CD4-positive, CD25-positive, alpha-beta regulatory T cell (primary cell): ENCODE results near the gene TOMT. TPM values are rescaled to one million over a fixed set of nuclear protein-coding genes. Genes with fewer than 3 reads are reported as not detected.

ENCODE experiments used
- ATAC-seq, 2 donors: fragments of 150-1000 bp; cut with Tn5 transposase; one replicate each; pipeline ENCODE4 v1.10.0; 2021; ENCODE audit warnings: low read depth in 2 of 2, moderate number of reproducible peaks in 2 of 2, moderate library complexity in 1 of 2
- DNase-seq, 3 donors: peaks; one replicate each; pipeline versions ENCODE4 v3.0.0 to v3.0.0-alpha.2; 2012 to 2022; ENCODE audit warnings: mixed read lengths in 1 of 3
- H3K27ac ChIP-seq: one replicate; pipeline ENCODE4 v1.7.0; 2013; ENCODE audit warnings: mild to moderate bottlenecking, low read length; ENCODE audit not compliant: insufficient read depth, poor library complexity, severe bottlenecking
- H3K27me3 ChIP-seq: one replicate; pipeline ENCODE4 v1.7.0; 2013; ENCODE audit warnings: low read length; ENCODE audit not compliant: control insufficient read depth, insufficient read depth
- H3K36me3 ChIP-seq: one replicate; pipeline ENCODE4 v1.7.0; 2013; ENCODE audit warnings: mild to moderate bottlenecking, low read length, moderate library complexity; ENCODE audit not compliant: control insufficient read depth, insufficient read depth
- H3K4me1 ChIP-seq: 2 replicates; pipeline ENCODE4 v1.7.0; 2013; ENCODE audit warnings: mild to moderate bottlenecking, low read length; ENCODE audit not compliant: insufficient read depth, control insufficient read depth, poor library complexity, severe bottlenecking
- H3K4me3 ChIP-seq: one replicate; pipeline ENCODE4 v1.7.0; 2013; ENCODE audit warnings: low read depth, mild to moderate bottlenecking, low read length, moderate library complexity
- H3K9me3 ChIP-seq, 2 experiments: 1 replicate in 1 of 2; 2 replicates in 1 of 2; pipeline ENCODE4 v1.7.0; 2013; ENCODE audit warnings: low read length in 2 of 2, mild to moderate bottlenecking in 1 of 2, moderate library complexity in 1 of 2; ENCODE audit not compliant: control insufficient read depth in 2 of 2
- H3K27ac Mint-ChIP-seq, 3 donors: one replicate each; pipeline ENCODE4 v1.8.0; 2020 to 2022; ENCODE audit warnings: mild to moderate bottlenecking in 3 of 3, mixed read lengths in 3 of 3, moderate library complexity in 2 of 3
- H3K27me3 Mint-ChIP-seq: one replicate; pipeline ENCODE4 v1.8.0; 2022; ENCODE audit warnings: mild to moderate bottlenecking, mixed read lengths
- H3K36me3 Mint-ChIP-seq: one replicate; pipeline ENCODE4 v1.8.0; 2020; ENCODE audit warnings: mixed read lengths
- H3K4me1 Mint-ChIP-seq, 4 donors: one replicate each; pipeline ENCODE4 v1.8.0; 2020 to 2022; ENCODE audit warnings: mixed read lengths in 4 of 4, mild to moderate bottlenecking in 1 of 4
- H3K4me3 Mint-ChIP-seq, 4 donors: one replicate each; pipeline ENCODE4 v1.8.0; 2020 to 2022; ENCODE audit warnings: mild to moderate bottlenecking in 4 of 4, mixed read lengths in 4 of 4, moderate library complexity in 3 of 4
- H3K9me3 Mint-ChIP-seq, 7 donors: one replicate each; pipeline ENCODE4 v1.8.0; 2020 to 2022; ENCODE audit warnings: mixed read lengths in 7 of 7, mild to moderate bottlenecking in 3 of 7, moderate library complexity in 2 of 7
- polyA plus RNA-seq, 4 donors: library from polyadenylated mRNA; unstranded; fragments of 300-500 nt; fragmentation: Illumina TruSeq; gene quantifications; one replicate each; pipeline ENCODE4 v1.2.3, GENCODE V29; 2021
- total RNA-seq: library from RNA; stranded (reverse); gene quantifications from one replicate; pipeline ENCODE4 v1.2.3, GENCODE V29; 2022

The TOMT gene
- total and polyA plus RNA-seq, 5 donors from 2014 or later = not detected

DNA sequence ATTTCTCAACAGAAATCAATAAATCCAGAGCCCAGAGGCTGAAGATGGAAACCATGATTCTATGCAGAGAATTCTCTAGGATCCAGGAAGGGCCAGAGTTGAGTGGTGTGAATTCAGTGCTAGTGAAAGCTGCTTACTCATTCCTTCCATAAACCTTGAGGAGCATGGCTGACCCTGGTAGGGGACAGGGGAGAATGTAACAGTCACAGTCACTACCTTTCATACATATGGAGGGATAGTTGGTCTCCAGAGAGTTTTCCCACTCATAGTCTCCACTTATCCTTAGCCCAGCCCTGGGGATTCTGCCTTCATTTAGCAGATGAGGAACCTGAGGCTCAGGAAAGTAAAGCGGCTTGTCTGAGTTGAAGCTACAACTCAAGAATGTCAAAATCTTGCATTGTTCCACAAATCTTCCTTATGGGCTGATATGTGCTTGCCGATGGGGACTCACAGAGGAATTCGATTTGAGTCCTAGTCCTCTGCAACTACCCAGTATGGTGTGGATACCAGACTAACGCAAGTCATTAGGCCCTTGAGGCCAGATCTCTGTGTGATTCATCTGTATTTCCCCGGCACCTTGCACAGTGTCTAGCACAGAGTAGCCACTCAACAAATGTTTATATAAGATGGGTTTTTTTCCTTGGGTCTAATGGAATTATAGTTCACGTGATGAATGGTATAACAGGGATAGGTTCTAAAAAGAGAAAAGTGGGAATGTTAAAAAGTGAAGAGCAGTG is 10.5 kb downstream of the TOMT start:
- H3K27ac Mint-ChIP-seq = no peak overlapping the region
- H3K9me3 Mint-ChIP-seq = no peaks in the 10 kb centered on the region
- Histone ChIP-seq H3K27me3 (no peaks in the 10 kb centered on the region), H3K4me1 (peaks cover 18% of the 10 kb centered on the region), H3K9me3 (no peaks in the 10 kb centered on the region), H3K4me3 (no peak overlapping the region), H3K27ac (no peak overlapping the region), H3K36me3 (no peaks in the 10 kb centered on the region)
- DNase-seq (no peak), ATAC-seq (no peak)
- no peaks in the 10 kb centered on the region for H3K36me3 Mint-ChIP-seq
- peaks cover 20% of the 10 kb centered on the region for H3K27me3 Mint-ChIP-seq
- H3K4me1 Mint-ChIP-seq = peaks cover 0 to 25% (median 17%) of the 10 kb centered on the region in 4 donors
- H3K4me3 Mint-ChIP-seq = no peak overlapping the region

DNA sequence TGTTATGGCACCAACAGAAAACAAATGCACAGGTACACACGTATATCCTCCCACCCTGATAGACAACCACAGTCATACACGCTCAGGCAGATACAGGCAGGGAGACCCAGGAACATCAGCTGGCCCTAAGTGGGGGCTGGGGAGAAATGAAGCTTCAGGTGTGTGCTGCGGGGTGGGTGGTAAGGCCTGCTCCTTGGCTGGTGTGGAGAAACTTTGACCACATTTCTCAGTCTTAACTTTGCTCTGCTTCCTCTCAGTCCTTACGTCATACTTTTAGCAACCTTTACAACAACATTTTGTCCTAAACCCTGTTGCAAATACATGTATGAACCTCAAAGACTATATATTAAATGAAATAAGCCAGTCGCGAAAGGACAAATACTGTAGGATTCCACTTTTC is 13.5 kb downstream of the TOMT start:
- H3K36me3 Mint-ChIP-seq = no peaks in the 10 kb centered on the region
- Histone ChIP-seq H3K4me3 (no peak overlapping the region), H3K9me3 (no peaks in the 10 kb centered on the region), H3K4me1 (no peaks in the 10 kb centered on the region), H3K36me3 (no peaks in the 10 kb centered on the region), H3K27me3 (no peaks in the 10 kb centered on the region), H3K27ac (no peak overlapping the region)
- peaks cover 0 to 3% (median 0%) of the 10 kb centered on the region in 7 donors for H3K9me3 Mint-ChIP-seq
- H3K4me1 Mint-ChIP-seq = no peaks in the 10 kb centered on the region
- no peak for ATAC-seq
- peaks cover 23% of the 10 kb centered on the region for H3K27me3 Mint-ChIP-seq
- no peak overlapping the region for H3K4me3 Mint-ChIP-seq
- DNase-seq = no peak
- peak overlapping the region in 1 of 3 donors; percentile 29 for H3K27ac Mint-ChIP-seq

DNA sequence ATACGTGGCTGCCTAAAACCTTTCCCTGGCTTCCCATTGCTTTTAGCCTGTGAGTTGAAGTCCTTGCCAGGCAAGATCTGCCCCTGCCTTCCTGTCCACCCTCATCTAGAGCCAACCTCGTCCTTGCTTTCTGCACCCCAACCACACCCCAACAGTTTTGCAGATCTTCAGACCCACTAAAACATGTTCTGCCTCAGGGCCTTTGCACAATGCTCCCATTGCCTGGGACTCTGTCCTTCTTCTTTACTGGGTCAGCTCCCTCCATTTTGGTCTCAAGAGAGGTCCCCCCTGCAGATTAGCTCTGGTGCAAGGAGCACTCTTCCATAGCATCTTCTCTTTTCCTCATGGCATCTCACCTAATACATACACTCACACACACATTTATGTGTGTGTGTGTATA is 15.2 kb downstream of the TOMT start:
- Mint-ChIP-seq H3K4me3 (no peak overlapping the region), H3K27ac (no peak overlapping the region)
- no peak for ATAC-seq

DNA sequence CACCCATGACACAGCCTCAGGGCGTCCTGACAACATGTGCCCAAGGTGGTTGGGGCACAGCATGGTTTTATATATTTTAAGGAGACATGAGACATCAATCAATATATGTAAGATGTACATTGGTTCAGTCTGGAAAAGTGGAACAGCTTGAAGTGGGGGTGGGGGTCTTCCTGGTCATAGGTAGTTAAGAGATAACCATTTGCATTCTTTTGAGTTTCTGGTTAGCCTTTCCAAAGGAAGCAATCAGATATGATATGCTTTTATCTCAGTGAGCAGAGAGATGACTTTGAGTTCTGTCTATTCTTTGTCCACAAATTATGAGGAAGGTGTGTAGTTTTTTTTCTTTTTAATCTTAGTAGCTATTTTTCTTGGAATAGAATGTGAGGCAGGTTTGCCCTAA is 16.9 kb downstream of the TOMT start:
- peaks cover 22% of the 10 kb centered on the region for H3K27me3 Mint-ChIP-seq
- DNase-seq (no peak), ATAC-seq (no peak)
- no peak overlapping the region for H3K27ac Mint-ChIP-seq
- Histone ChIP-seq H3K27ac (no peak overlapping the region), H3K27me3 (no peaks in the 10 kb centered on the region), H3K9me3 (peaks cover 0 to 6% of the 10 kb centered on the region in 2 experiments), H3K36me3 (no peaks in the 10 kb centered on the region), H3K4me1 (no peaks in the 10 kb centered on the region), H3K4me3 (no peak overlapping the region)
- no peaks in the 10 kb centered on the region for H3K4me1 Mint-ChIP-seq
- H3K4me3 Mint-ChIP-seq = no peak overlapping the region
- no peaks in the 10 kb centered on the region for H3K36me3 Mint-ChIP-seq
- H3K9me3 Mint-ChIP-seq = peaks cover 0 to 9% (median 1%) of the 10 kb centered on the region in 7 donors

More for the DNA sequence above, 15.2 kb downstream of the TOMT start:
- Mint-ChIP-seq H3K27me3 (peaks cover 28% of the 10 kb centered on the region), H3K36me3 (no peaks in the 10 kb centered on the region), H3K4me1 (no peaks in the 10 kb centered on the region), H3K9me3 (peaks cover 0 to 3% (median 0%) of the 10 kb centered on the region in 7 donors)
- no peaks in the 10 kb centered on the region for H3K27me3 ChIP-seq
- H3K4me3 ChIP-seq = no peak overlapping the region
- H3K27ac ChIP-seq = no peak overlapping the region
- no peaks in the 10 kb centered on the region for H3K4me1 ChIP-seq
- no peak for DNase-seq
- no peaks in the 10 kb centered on the region for H3K9me3 ChIP-seq
- no peaks in the 10 kb centered on the region for H3K36me3 ChIP-seq

DNA sequence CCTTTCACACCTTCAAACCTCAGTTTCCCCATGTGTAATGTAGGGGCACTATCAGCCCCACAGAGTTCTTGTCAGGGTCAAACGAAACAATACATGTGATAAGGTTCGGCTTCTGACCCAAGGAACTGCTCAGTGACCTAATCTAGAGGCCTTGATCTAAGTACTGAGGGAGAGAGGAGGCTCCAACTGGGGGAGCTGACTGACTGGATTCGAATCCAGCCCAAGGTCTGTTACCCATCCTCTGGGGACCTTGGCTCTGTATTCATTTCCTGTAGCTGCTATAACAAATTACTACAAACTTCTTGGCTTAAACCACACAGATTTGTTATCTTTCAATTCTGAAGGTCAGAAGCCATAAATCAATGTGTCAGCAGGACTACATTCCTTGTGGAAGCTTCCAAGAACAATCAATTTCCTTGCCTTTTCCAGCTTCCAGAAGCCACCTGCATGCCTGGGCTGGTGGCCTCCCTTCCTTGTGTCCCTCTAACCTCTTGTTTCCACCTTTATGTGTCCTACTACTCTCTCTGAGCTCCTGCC is 17.5 kb downstream of the TOMT start:
- no peak for ATAC-seq
- Histone ChIP-seq H3K4me3 (no peak overlapping the region), H3K27me3 (no peaks in the 10 kb centered on the region), H3K27ac (no peak overlapping the region), H3K36me3 (no peaks in the 10 kb centered on the region), H3K4me1 (no peaks in the 10 kb centered on the region), H3K9me3 (peaks cover 5 to 10% of the 10 kb centered on the region in 2 experiments)
- Mint-ChIP-seq H3K4me1 (no peaks in the 10 kb centered on the region), H3K27ac (no peak overlapping the region), H3K4me3 (no peak overlapping the region), H3K36me3 (no peaks in the 10 kb centered on the region), H3K9me3 (peaks cover 0 to 13% (median 2%) of the 10 kb centered on the region in 7 donors), H3K27me3 (peaks cover 22% of the 10 kb centered on the region)
- no peak for DNase-seq

DNA sequence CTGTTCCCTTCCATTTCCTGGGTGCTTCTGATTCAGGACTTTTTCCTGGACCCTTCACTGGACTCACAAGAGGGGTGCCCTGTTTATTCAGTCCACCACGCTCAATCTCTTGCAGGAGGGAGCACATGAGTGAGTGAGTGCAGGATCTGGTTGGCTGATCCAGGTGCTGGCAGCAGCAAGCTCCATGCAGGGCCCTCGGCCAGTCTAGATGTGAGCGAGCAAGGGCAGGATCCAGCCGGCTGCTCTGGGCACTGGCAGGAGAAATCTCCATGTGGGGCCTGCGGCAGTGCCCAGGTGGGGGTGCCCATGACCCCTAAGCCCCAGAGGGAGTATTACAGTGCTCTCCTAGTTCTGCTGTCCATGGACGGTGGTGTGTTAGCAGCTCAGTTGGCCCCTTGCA is 18.3 kb downstream of the TOMT start:
- H3K27ac Mint-ChIP-seq = no peak overlapping the region
- Histone ChIP-seq H3K9me3 (peaks cover 13 to 16% of the 10 kb centered on the region in 2 experiments), H3K36me3 (no peaks in the 10 kb centered on the region), H3K4me3 (no peak overlapping the region), H3K27me3 (peaks cover 3% of the 10 kb centered on the region), H3K4me1 (no peaks in the 10 kb centered on the region), H3K27ac (no peak overlapping the region)
- H3K36me3 Mint-ChIP-seq = no peaks in the 10 kb centered on the region
- DNase-seq (no peak), ATAC-seq (no peak)
- H3K4me1 Mint-ChIP-seq = no peaks in the 10 kb centered on the region
- peaks cover 0 to 21% (median 6%) of the 10 kb centered on the region in 7 donors for H3K9me3 Mint-ChIP-seq
- H3K27me3 Mint-ChIP-seq = peaks cover 29% of the 10 kb centered on the region
- H3K4me3 Mint-ChIP-seq = peak overlapping the region in 1 of 4 donors; percentile 29

DNA sequence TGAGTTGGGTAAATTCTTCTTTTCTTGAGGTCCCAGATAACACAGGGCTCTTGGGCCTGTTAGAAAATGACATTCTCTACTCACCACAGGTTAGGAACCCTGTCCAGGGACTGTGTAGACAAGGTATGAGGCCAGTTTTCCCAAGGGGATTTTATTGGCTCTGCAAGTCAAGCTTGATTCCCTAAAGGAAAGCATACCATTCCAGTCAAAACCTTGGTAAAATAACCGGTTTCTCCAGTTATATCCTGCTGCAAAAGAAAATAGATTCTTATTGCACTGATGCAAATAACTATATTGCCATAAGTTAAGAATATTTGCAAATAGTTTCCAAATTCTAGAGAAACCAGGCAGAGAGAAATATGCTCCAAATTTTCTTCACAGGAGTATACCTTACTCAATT is 20.2 kb downstream of the TOMT start:
- no peak for ATAC-seq

DNA sequence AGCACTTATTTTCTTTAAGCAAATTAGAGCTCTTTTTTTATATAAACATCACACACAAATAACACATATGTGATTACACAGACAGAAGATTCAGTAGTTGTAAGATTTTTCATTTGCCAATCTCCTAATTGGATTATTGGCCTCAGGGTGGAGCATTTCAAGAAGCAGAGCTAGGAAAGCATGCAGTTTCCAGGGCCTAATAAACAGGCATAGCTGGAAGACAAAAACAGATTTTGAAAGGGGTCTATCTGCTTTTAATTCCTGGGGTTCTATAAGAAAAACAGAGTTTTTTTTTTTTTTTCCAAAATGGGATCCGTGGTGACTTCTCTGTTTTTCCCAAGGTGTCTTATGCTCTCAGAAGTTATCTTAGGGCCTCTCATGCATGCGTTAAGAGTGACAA is 22.2 kb downstream of the TOMT start:
- peak overlapping the region in 1 of 3 donors; percentile 2 for H3K27ac Mint-ChIP-seq
- DNase-seq (no peak), ATAC-seq (no peak)
- Histone ChIP-seq H3K36me3 (no peaks in the 10 kb centered on the region), H3K9me3 (peaks cover 13 to 16% of the 10 kb centered on the region in 2 experiments), H3K27me3 (peaks cover 10% of the 10 kb centered on the region), H3K27ac (no peak overlapping the region), H3K4me3 (no peak overlapping the region), H3K4me1 (no peaks in the 10 kb centered on the region)
- peaks cover 0 to 24% (median 9%) of the 10 kb centered on the region in 7 donors for H3K9me3 Mint-ChIP-seq
- no peaks in the 10 kb centered on the region for H3K4me1 Mint-ChIP-seq
- H3K4me3 Mint-ChIP-seq = no peak overlapping the region
- H3K27me3 Mint-ChIP-seq = peaks cover 31% of the 10 kb centered on the region
- no peaks in the 10 kb centered on the region for H3K36me3 Mint-ChIP-seq

More for the DNA sequence above, 20.2 kb downstream of the TOMT start:
- H3K27me3 Mint-ChIP-seq = peaks cover 31% of the 10 kb centered on the region
- H3K4me1 Mint-ChIP-seq = no peaks in the 10 kb centered on the region
- DNase-seq = no peak
- peaks cover 13 to 16% of the 10 kb centered on the region in 2 experiments for H3K9me3 ChIP-seq
- no peak overlapping the region for H3K27ac ChIP-seq
- H3K4me3 ChIP-seq = no peak overlapping the region
- H3K4me1 ChIP-seq = no peaks in the 10 kb centered on the region
- H3K36me3 Mint-ChIP-seq = no peaks in the 10 kb centered on the region
- peaks cover 7% of the 10 kb centered on the region for H3K27me3 ChIP-seq
- no peaks in the 10 kb centered on the region for H3K36me3 ChIP-seq
- H3K27ac Mint-ChIP-seq = no peak overlapping the region
- H3K9me3 Mint-ChIP-seq = peaks cover 0 to 24% (median 9%) of the 10 kb centered on the region in 7 donors
- no peak overlapping the region for H3K4me3 Mint-ChIP-seq
